Measurements from ENCODE around the gene URAD. TPM values are rescaled to one million over a fixed set of nuclear protein-coding genes. Genes with fewer than 3 reads are reported as not detected.

URAD gene
- total and polyA plus RNA-seq, 9 donors = not detected

DNA sequence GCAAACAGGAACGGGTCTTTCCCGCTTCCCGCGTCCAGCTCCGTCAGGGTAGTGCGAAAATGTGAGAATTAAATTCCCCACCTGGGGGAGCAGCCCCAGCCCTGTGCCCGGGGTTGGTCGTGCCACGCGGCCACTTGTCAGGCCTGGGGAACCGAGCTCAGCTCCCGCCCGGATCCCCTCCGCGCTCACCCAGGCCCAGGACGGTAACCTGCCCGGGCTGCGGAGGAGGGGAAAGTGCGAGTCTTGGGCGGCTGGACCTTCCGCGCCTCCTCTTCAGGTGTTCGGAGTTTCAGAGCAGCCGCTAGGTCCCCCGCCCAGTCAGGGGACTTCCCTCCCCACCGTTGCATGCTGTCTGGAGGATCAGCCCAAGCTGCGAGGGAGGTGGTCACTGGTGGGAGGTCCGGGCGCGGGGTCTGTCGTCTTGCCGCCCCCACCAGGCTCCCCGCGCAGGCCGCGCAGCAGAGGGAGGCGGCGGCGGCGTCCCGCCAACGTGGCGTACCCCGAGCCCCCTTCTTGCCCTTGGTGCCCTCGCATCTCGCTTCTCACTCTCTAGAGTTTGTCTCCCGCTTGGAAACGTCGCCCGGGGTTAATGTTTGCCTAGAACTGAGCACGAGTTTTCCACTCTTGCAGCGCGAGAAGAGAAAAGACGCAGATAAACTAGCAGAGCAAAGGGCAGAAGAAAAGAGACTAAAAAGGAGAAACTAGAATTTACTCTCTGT lies 8.1 kb downstream of the URAD start:
- H3K4me3 ChIP-seq = no peak overlapping the region
- H3K36me3 ChIP-seq = no peaks in the 10 kb centered on the region
- H3K27me3 ChIP-seq = no peaks in the 10 kb centered on the region
- DNase-seq = no peak
- no peak overlapping the region for H3K27ac ChIP-seq
- no peaks in the 10 kb centered on the region for H3K4me1 ChIP-seq (ENCODE audit: insufficient read depth)
- 2 to 3% (median 2%) methylated on average over 44 to 54 of the region's 54 CpGs for WGBS, 3 donors
- intact Hi-C loops (cut with DNase I) = loop anchor here in 2 of 4 donors (5.0 to 10.0 kb wide), 3 partner anchors 156 to 618 kb away; no protein-coding TSS in a partner anchor
- no peaks in the 10 kb centered on the region for H3K9me3 ChIP-seq
- no peak for TF ChIP-seq CTCF (IDR thresholded peaks at IDR 0.05)
- no peak for TF ChIP-seq POLR2A (IDR thresholded peaks at IDR 0.05)
- TF ChIP-seq EP300 (IDR thresholded peaks at IDR 0.05) = no peak

- WGBS, 3 donors = 4 to 5% (median 5%) methylated on average over 15 of the region's 15 CpGs
- no peak for DNase-seq
- H3K4me1 ChIP-seq (ENCODE audit: insufficient read depth) = no peaks in the 10 kb centered on the region
- intact Hi-C loops (cut with DNase I) = loop anchor here (5.0 to 10.0 kb wide), 5 partner anchors 155 to 618 kb away; no protein-coding TSS in a partner anchor
- TF ChIP-seq CTCF (IDR thresholded peaks at IDR 0.05) (no peak), POLR2A (IDR thresholded peaks at IDR 0.05) (no peak), EP300 (IDR thresholded peaks at IDR 0.05) (no peak)
- H3K9me3 ChIP-seq = no peaks in the 10 kb centered on the region
- no peak overlapping the region for H3K27ac ChIP-seq
- H3K36me3 ChIP-seq = no peaks in the 10 kb centered on the region
- H3K27me3 ChIP-seq = no peaks in the 10 kb centered on the region
- H3K4me3 ChIP-seq = no peak overlapping the region
Measured at GRCh38 chr13:27979765-27980279, 8.7 kb downstream of the URAD start.

- H3K27me3 ChIP-seq = no peaks in the 10 kb centered on the region
- H3K9me3 ChIP-seq = no peaks in the 10 kb centered on the region
- no peak for TF ChIP-seq EP300 (IDR thresholded peaks at IDR 0.05)
- TF ChIP-seq CTCF (IDR thresholded peaks at IDR 0.05) = no peak
- TF ChIP-seq POLR2A (IDR thresholded peaks at IDR 0.05) = no peak
- no peaks in the 10 kb centered on the region for H3K4me1 ChIP-seq (ENCODE audit: insufficient read depth)
- no peak for DNase-seq
- H3K4me3 ChIP-seq = no peak overlapping the region
- H3K36me3 ChIP-seq = no peaks in the 10 kb centered on the region
- intact Hi-C loops (cut with DNase I) = loop anchor here in 2 of 4 donors (10.0 kb wide), 2 partner anchors 604 to 614 kb away; no protein-coding TSS in a partner anchor
- 6% methylated on average over 15 of the region's 15 CpGs for WGBS, 3 donors
- H3K27ac ChIP-seq = no peak overlapping the region
Measured at GRCh38 chr13:27979001-27979643, 9.4 kb downstream of the URAD start.

DNA sequence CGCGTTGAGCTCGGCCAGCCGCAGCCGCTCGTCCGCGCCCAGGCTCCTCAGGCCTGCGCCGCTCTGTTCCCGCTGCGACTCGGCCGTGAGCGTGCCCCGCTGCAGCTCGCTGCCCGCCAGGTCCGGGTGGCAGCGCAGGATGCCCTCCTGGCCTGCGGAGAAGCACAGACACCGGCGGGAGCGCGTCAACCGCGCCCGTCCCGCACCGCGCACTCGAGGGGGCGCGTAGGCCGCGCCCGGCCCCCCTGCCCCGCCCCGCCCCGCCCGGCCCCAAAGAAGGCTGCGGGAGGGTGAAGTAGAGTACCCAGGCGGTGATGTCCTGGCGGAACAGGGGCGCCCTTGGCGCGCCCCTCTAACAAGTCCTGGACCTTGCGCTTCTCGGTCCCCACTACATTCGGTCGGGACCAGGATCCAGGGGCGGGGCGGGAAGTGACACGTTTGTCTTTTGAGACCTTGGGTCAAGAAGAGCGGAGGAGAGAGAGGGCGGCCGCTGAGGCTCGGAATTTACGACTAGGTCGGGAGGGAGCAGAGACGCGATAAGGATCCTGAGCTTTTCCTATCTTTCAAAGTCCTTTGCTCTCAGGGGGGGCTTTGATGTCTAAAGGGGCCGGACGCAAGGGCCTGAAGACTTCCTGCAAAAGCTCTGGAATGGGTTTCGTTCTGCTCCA lies 10.1 kb downstream of the URAD start:
- no peak overlapping the region for H3K27ac ChIP-seq
- WGBS, 3 donors = 1 to 3% (median 1%) methylated on average over 23 to 65 of the region's 65 CpGs
- H3K36me3 ChIP-seq = no peaks in the 10 kb centered on the region
- no peaks in the 10 kb centered on the region for H3K4me1 ChIP-seq (ENCODE audit: insufficient read depth)
- intact Hi-C loops (cut with DNase I) = loop anchor here in 2 of 4 donors (10.0 kb wide), 2 partner anchors 604 to 614 kb away; no protein-coding TSS in a partner anchor
- peak overlapping the region; percentile 3 for H3K4me3 ChIP-seq
- no peak for TF ChIP-seq EP300 (IDR thresholded peaks at IDR 0.05)
- TF ChIP-seq CTCF (IDR thresholded peaks at IDR 0.05) = no peak
- TF ChIP-seq POLR2A (IDR thresholded peaks at IDR 0.05) = no peak
- no peaks in the 10 kb centered on the region for H3K9me3 ChIP-seq
- no peak for DNase-seq
- H3K27me3 ChIP-seq = no peaks in the 10 kb centered on the region

Measured in ovary (tissue), 9 donors.